22Rv1 (cell line): Measurements from ENCODE around the gene ZNF428.

ENCODE experiments used
- ZFX ChIP-seq: fragments of 450-650 bp; IDR thresholded peaks from 2 replicates; pipeline ENCODE4 v1.6.1; 2017; ENCODE audit warnings: antibody characterized with exemption, borderline replicate concordance
- TF ChIP-seq, protein P1 (sequence below): fragments of 450-650 bp; IDR thresholded peaks from 2 replicates; pipeline ENCODE4 v1.5.1; 2017; ENCODE audit warnings: mild to moderate bottlenecking

DNA sequence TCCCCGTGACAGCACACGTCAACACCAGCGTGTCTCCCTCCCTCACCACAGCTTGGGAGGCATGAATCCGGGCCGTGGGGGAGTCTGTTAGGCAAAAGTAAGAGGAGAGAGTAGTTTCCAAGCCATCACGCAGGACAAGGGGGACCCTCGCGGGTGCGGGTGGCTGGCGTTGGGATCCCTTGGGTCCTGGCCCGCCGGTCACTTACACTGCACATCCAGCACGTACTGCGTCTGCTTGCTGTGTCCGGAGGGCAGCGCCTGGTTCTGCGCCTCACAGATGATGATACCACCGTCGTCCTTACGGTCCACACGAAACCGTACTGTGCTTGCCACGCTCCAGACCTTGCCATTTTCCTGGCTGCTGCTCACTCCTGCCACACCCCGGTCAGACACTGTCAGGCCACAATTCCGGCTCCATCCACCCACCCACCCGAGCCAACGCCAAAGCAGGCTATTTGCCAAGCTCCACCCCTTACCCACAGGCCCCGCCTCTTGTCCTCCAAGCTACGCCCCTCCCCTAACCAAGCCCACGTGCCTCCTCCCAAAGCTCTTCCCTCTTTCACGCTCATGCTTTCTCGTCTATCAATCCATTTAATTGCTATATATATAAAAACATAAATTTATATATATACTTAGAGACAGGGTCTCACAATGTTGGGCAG lies 6.6 kb upstream of the ZNF428 start:
- TF ChIP-seq, protein P1, sequence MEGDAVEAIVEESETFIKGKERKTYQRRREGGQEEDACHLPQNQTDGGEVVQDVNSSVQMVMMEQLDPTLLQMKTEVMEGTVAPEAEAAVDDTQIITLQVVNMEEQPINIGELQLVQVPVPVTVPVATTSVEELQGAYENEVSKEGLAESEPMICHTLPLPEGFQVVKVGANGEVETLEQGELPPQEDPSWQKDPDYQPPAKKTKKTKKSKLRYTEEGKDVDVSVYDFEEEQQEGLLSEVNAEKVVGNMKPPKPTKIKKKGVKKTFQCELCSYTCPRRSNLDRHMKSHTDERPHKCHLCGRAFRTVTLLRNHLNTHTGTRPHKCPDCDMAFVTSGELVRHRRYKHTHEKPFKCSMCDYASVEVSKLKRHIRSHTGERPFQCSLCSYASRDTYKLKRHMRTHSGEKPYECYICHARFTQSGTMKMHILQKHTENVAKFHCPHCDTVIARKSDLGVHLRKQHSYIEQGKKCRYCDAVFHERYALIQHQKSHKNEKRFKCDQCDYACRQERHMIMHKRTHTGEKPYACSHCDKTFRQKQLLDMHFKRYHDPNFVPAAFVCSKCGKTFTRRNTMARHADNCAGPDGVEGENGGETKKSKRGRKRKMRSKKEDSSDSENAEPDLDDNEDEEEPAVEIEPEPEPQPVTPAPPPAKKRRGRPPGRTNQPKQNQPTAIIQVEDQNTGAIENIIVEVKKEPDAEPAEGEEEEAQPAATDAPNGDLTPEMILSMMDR: peak; percentile 85
- TF ChIP-seq ZFX: no peak
